Stimulated activated CD4-positive, alpha-beta T cell treated with anti-CD3 and anti-CD28 coated beads, Interleukin-2, amount 100 ng/mL, for 24 hours (primary cell): ENCODE results near the gene RHOXF2.
"Not testable (repeated sequence)": the region's sequence is repeated elsewhere in the genome, so short reads cannot be mapped to it uniquely, and the experiment has no call there.

Experiments
- DNase-seq, 2 donors: peaks; one replicate each; pipeline ENCODE4 v3.0.0-alpha.2; 2020

RHOXF2 gene

GRCh38 chrX:120158313-120158712 is at the start of gene RHOXF2:
Gene RHOXF2 (plus strand): TSS chrX:120158613. CDS start chrX:120158751, 138 bp downstream.
- not testable (repeated sequence) for DNase-seq

GRCh38 chrX:120109378-120109777 is 49.0 kb upstream of the RHOXF2 start:
- no peak for DNase-seq

GRCh38 chrX:120111611-120112010 is 46.8 kb upstream of the RHOXF2 start:
- no peak for DNase-seq

GRCh38 chrX:120115438-120115963 is 42.9 kb upstream of the RHOXF2 start, which contains the start of gene RHOXF1:
Gene RHOXF1 (minus strand): TSS chrX:120115913. CDS start chrX:120115862, 51 bp downstream.
- DNase-seq = no peak

GRCh38 chrX:120120223-120120622 is 38.2 kb upstream of the RHOXF2 start:
- no peak for DNase-seq

DNA sequence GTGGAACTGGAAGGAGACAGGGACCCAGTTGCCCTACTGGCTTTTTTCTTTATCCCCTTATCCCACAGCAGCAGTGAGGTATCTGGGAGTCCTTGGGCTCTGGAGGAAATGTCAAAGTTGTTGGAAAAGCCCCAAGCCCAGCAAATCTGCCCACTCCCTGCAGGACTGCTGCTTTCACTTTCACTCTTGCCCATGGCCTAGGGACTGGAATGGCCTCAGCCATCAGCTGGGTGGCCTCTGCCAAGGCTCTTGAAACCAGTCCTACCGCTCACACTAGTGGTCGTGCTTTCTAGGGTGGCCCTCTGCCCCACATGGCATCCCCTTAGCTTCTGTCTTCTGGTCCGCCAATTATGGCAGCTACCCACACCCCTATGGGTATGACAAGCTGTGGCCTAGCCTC is 33.0 kb upstream of the RHOXF2 start:
- no peak for DNase-seq

DNA sequence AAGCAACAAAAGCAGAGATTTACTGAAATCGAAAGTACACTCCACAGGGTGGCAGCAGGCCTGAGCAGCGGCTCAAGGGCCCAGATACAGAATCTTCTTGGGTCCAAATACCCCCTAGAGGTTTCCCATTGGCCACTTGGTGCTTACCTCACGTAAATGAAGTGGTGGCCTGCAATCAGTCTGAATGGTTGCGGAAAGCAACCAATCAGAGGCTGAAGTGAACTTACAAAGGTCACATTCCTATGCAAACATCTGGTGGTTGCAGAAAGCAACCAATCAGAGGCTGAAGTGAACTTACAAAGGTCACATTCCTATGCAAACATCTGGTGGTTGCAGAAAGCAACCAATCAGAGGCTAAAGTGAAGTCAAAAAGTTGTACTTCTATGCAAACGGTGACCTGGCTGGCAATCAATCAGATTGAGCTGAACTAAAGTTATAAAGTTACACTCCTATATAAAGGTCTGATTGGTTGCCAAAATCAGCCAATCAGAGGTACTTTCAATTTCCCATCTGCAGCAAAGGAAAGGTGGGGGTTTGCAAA is 30.0 kb upstream of the RHOXF2 start:
- DNase-seq = not testable (repeated sequence)

- no peak for DNase-seq
These were observed 22.3 kb upstream of the RHOXF2 start for GRCh38 chrX:120136128-120136527.

GRCh38 chrX:120136840-120137239 is 21.6 kb upstream of the RHOXF2 start:
- DNase-seq = no peak

DNA sequence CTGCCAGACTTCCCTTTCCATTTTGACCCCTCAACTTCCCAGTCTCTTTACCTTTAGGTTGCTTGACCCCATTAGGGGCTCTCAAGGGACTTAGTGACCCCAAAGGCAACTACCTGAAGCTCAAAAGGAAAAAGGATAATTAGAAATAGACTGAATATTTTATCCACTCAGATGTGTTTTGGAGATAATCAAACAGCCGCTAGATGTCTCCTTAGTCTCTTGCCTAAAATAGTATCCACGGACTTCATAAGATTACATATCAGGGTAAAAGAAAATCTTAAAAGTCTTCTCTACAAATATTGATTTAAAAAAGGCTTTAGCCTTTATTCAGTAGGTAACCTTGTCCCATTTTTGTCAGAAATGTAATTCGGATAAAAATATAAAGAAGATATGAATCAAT is 21.0 kb upstream of the RHOXF2 start:
- no peak for DNase-seq

- DNase-seq = no peak
These were observed 18.0 kb upstream of the RHOXF2 start for GRCh38 chrX:120140293-120140981.

DNA sequence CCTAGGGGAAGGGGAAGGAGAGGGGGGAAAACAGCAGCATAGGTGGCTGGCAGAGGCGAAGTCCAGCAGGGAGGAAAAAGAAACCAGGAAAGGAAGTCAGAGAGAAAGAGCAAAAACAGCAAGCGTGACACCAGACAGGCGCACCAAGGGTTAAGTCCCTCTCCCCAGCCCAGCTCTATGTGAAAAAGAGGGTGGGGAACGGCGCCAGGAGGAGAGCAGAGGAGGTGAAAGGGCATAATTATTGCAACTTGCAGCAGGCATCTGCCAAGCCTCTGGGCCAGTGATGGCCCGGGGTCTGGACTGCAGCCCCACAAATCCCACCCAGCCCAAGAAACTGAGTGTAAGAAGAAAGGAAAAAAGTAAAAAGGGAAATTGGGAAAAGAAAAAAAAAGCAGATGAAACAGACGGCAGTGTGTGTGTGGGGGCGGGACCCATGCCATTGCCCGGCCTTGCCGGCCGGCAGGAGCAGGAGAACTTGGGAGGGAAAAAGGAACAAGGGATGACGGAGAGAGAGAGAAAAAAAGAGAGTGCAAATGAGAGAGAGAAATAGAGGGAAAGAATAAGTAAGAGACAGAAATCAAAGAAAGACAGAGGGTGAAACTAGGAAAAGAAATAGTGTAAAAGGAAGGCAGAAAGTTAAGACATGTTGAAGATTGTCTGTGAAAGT is 14.1 kb upstream of the RHOXF2 start:
- no peak for DNase-seq

GRCh38 chrX:120145295-120145925 is 13.0 kb upstream of the RHOXF2 start:
- no peak for DNase-seq

- not testable (repeated sequence) for DNase-seq
These were observed 12.1 kb upstream of the RHOXF2 start for GRCh38 chrX:120146323-120146722.

DNA sequence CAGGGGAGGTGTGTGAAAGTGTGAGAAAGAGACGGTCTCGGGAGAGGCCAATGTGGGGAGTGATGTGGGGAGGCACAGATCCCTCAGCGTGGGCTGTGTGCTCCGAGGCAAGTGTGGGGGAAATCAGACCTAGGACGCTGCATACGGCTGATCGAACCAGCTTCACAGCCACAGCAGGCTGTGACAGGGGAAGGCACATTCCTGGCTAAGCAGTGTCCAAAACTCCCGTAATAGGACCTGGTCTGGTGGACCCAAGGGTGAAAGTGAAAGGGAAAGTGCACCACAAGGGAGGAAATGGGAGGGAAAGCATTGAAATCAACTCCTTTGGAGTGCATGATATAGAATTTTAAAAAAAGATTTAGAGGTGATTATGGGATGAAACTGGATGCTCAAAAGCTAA is 10.9 kb upstream of the RHOXF2 start:
- DNase-seq = no peak

GRCh38 chrX:120150109-120150744 is 8.2 kb upstream of the RHOXF2 start:
- not testable (repeated sequence) for DNase-seq

DNA sequence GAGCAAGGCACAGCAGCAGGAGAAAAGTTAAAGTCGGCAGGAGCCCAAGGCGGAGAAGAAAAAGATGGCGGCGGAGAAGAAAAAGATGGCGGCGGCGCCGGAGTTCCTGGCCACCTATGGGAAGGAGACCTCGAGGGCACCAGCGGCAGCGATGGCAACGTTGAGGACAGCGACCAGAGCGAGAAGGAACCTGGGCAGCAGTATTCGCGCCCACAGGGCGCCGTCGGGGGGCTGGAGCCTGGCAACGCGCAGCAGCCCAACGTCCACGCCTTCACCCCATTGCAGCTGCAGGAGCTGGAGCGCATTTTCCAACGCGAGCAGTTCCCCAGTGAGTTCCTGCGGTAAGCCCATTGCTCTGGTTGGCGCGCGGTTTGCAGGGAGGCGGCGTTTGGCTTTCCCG is 673 bp downstream of the RHOXF2 start:
- DNase-seq = not testable (repeated sequence)

GRCh38 chrX:120193254-120193653 is 34.8 kb downstream of the RHOXF2 start:
- not testable (repeated sequence) for DNase-seq

- DNase-seq = not testable (repeated sequence)
These were observed 35.3 kb downstream of the RHOXF2 start for GRCh38 chrX:120193720-120194119.

DNA sequence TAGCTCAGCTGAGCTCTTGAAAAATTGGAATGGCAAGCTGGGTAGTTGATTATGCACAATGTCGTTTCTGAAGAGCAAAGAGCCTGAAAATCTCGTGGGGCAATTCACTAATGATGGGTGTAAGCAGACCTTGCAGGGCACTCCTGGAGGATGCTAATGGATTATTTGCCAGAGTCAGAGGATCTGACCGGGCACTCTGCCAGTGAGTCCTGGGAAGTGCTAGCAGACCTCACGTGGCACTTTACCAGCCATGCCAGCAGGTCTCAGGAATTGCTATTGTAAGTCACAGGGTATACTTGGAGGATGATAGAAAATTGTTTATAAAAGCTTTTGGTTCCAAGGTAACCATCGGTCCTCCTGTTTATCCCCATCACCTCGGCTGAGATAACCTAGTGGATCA is 37.4 kb downstream of the RHOXF2 start:
- not testable (repeated sequence) for DNase-seq

DNA sequence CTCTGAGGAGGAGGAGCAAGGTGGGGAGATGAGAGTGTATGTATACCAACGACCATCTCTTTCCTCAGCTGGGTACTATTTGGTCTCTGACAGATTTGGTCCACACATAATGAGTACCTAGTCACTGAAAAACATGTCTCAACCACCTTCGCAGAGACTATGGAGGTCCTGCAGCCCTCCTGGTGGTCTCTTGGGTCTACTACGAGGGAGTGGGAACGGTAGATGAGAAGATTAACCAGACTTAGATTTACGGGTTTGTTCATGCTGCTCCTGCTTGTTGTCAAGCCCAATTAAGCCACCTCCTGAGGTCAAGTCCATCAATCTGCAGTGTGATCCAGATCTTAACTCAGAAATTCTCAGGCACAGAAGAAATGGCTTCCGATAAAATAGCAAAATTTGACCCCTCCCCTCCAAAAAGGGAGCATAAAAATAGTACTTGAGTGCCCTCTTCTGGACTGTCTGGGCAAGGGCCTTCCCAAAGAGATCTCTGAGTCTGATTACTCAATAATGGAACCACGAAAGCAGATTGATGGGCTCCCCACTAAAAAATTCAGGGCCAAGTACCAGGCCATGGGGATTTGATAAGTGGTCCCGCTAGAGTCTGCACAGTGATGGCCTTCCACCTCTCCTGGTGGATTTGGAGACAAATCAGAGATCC is 38.3 kb downstream of the RHOXF2 start:
- not testable (repeated sequence) for DNase-seq

DNA sequence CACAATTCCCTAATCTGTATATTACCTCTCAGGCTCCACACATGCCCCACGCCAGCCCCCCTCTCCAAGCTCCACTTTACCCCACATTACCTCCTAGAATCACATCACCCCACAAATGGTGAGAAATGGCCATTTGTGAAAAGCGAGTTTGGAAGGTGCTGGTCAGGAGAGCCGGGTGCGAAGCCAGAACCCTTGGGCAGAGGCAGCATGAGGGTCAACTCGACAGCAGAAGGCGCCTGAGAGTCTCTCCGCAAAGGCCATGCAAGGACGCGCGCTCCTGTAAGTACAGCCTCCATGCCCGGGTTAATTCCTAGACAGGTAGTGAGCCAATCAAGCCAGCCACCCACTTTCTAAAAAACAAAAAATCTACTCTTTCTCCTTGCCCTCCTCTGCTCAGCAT is 42.4 kb downstream of the RHOXF2 start:
- DNase-seq = no peak
